ENCODE measurements around the gene PTPRN2. TPM values are rescaled to one million over a fixed set of nuclear protein-coding genes. Genes with fewer than 3 reads are reported as not detected.

The PTPRN2 gene
- total RNA-seq, 1 donor = 0.09 TPM

- DNase-seq (ENCODE audit: low read depth) = no peak
- TF ChIP-seq, protein P1, sequence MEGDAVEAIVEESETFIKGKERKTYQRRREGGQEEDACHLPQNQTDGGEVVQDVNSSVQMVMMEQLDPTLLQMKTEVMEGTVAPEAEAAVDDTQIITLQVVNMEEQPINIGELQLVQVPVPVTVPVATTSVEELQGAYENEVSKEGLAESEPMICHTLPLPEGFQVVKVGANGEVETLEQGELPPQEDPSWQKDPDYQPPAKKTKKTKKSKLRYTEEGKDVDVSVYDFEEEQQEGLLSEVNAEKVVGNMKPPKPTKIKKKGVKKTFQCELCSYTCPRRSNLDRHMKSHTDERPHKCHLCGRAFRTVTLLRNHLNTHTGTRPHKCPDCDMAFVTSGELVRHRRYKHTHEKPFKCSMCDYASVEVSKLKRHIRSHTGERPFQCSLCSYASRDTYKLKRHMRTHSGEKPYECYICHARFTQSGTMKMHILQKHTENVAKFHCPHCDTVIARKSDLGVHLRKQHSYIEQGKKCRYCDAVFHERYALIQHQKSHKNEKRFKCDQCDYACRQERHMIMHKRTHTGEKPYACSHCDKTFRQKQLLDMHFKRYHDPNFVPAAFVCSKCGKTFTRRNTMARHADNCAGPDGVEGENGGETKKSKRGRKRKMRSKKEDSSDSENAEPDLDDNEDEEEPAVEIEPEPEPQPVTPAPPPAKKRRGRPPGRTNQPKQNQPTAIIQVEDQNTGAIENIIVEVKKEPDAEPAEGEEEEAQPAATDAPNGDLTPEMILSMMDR (IDR thresholded peaks at IDR 0.05; ENCODE audit: insufficient read depth, low read length) = no peak
- H3K4me3 ChIP-seq (ENCODE audit: low read depth, low read length) = no peak overlapping the region
Observed at GRCh38 chr7:158448430-158449100, 139.1 kb downstream of the PTPRN2 start.

DNA sequence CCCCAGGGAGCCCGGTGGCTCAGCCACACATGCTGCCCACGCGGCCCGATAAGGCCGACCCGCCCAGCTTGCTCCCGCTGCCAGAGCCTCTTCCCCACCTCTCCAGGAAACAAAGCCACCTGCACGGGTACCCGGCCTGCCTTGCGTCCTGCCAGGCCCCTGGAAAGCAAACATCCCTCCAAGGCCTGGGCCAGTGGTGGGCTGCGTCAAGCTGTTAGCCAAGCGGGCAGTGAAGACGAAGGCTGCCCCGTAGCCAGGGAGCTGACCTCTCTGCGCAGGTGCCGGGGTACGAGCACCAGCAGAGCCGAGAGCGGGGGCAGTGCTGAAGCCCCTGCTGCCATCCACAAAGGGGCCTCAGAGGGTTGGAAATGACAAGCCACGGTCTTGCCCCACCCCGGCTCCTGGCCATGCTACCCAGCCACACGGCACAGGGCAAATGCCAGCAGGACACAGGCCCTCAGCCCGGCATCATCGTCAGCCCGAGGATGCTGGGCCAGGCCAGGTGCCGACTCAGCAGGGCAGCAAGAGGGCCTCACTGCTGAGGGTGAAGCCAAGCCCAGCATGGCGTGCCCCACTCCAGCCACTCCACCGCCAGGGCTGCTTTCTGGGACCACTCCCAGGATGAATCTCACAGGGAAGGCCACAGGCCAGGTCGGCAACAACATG, 140.0 kb downstream of the PTPRN2 start:
- no peak for DNase-seq (ENCODE audit: low read depth)
- TF ChIP-seq, protein P1 (IDR thresholded peaks at IDR 0.05; ENCODE audit: insufficient read depth, low read length) = no peak
- no peak overlapping the region for H3K4me3 ChIP-seq (ENCODE audit: low read depth, low read length)

DNA sequence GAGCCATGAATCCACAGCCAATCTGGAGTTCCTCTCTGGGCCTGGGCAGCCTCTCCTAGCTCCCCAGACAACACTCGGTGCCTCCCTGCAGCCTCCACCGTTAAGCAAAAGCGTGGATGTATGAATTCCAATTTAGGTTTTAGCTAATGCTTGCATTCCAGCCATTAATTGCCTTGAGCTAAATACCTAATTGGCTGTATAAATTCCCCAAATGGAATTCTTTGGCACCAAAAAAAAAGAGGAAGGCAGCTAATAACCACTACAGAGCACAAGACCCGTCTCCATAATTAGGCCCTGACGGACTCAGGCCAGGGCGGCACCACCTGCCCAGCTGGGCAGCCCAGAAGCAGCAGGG, 140.5 kb downstream of the PTPRN2 start:
- H3K4me3 ChIP-seq (ENCODE audit: low read depth, low read length) = no peak overlapping the region
- no peak for DNase-seq (ENCODE audit: low read depth)
- TF ChIP-seq, protein P1 (IDR thresholded peaks at IDR 0.05; ENCODE audit: insufficient read depth, low read length) = no peak

GRCh38 chr7:158446706-158447105, 140.9 kb downstream of the PTPRN2 start:
- no peak for DNase-seq (ENCODE audit: low read depth)
- TF ChIP-seq, protein P1 (IDR thresholded peaks at IDR 0.05; ENCODE audit: insufficient read depth, low read length) = no peak

GRCh38 chr7:158446281-158446680, 141.3 kb downstream of the PTPRN2 start:
- DNase-seq (ENCODE audit: low read depth) = no peak
- TF ChIP-seq, protein P1 (IDR thresholded peaks at IDR 0.05; ENCODE audit: insufficient read depth, low read length) = no peak
- H3K4me3 ChIP-seq (ENCODE audit: low read depth, low read length) = no peak overlapping the region

More at GRCh38 chr7:158446706-158447105, 140.9 kb downstream of the PTPRN2 start:
- H3K4me3 ChIP-seq (ENCODE audit: low read depth, low read length) = no peak overlapping the region

DNA sequence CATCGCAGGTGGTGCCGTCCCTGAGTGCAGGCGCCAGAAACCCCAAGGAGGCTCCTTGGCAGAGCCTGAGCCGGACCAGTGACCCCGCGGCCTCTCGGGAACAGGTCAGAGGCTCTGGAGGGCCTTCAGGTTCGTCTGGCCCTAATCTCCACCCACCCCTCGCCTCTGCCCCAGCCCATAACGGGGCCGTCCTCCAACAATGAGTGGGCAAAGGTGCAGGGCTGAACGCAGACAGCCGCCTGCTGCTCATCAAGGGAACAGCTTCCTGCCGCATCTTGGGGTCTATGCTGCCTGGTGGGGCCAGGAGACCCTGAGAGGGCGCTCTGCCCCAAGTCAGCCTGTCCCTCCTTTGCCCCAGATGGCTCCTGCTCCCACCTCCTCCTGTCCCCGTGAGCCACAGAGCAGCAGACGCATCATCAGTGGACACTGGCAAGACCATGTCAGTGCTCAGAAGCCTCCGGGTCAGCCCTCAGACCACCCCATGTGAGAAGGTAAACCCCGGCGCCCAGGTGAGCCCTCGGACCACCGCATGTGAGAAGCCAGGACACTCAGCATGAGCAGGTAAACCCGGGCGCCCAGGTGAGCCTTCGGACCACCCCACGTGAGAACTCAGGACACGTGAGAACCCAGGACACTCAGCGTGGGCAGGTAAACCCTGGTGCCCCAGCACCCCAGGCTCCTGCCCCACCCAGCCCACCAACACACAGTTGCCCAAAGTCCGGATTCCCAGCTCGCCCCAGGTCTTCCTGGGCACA, 142.0 kb downstream of the PTPRN2 start:
- DNase-seq (ENCODE audit: low read depth) = no peak
- no peak overlapping the region for H3K4me3 ChIP-seq (ENCODE audit: low read depth, low read length)
- TF ChIP-seq, protein P1 (IDR thresholded peaks at IDR 0.05; ENCODE audit: insufficient read depth, low read length) = no peak

All from fibroblast of the aortic adventitia (primary cell).